Stimulated activated naive CD8-positive, alpha-beta T cell treated with anti-CD3 and anti-CD28 coated beads, Interleukin-15, Interleukin-2, amounts not matched to agents 100 ng/mL and 50 ng/mL, for 24 hours (primary cell): ENCODE results near the gene LRRK2.
"Not testable (repeated sequence)": the region's sequence is repeated elsewhere in the genome, so short reads cannot be mapped to it uniquely, and the experiment has no call there.

ENCODE experiments used
- H3K27ac Mint-ChIP-seq: one replicate; pipeline ENCODE4 v1.8.0; 2021; ENCODE audit warnings: mild to moderate bottlenecking, mixed read lengths
- H3K27me3 Mint-ChIP-seq: one replicate; pipeline ENCODE4 v1.8.0; 2021; ENCODE audit warnings: mixed read lengths
- H3K36me3 Mint-ChIP-seq: one replicate; pipeline ENCODE4 v1.8.0; 2021; ENCODE audit warnings: low read depth, mixed read lengths
- H3K4me1 Mint-ChIP-seq: one replicate; pipeline ENCODE4 v1.8.0; 2021; ENCODE audit warnings: low read depth, mixed read lengths
- H3K4me3 Mint-ChIP-seq: one replicate; pipeline ENCODE4 v1.8.0; 2021; ENCODE audit warnings: mild to moderate bottlenecking, mixed read lengths
- H3K9me3 Mint-ChIP-seq: one replicate; pipeline ENCODE4 v1.8.0; 2021; ENCODE audit warnings: mixed read lengths

LRRK2 gene

DNA sequence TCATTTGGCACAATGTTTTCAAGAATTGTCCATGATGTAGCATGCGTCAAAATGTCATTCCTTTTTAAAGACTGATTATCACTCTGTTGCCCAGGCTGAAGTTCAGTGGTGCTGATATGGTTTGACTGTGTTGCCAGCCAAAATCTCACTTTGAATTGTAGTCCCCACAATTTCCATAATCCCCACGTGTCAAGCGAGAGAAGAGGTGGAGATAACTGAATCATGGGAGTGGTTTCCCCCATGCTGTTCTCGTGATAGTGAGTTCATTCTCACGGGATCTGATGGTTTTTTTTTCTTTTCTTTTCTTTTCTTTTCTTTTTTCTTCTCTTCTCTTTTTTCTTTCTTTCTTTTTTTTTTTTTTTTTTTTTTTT lies 21.8 kb upstream of the LRRK2 start:
- Mint-ChIP-seq H3K9me3 (no peaks in the 10 kb centered on the region), H3K27me3 (peaks cover 7% of the 10 kb centered on the region), H3K4me1 (peaks cover 4% of the 10 kb centered on the region), H3K4me3 (no peak overlapping the region), H3K27ac (no peak overlapping the region), H3K36me3 (no peaks in the 10 kb centered on the region)

DNA sequence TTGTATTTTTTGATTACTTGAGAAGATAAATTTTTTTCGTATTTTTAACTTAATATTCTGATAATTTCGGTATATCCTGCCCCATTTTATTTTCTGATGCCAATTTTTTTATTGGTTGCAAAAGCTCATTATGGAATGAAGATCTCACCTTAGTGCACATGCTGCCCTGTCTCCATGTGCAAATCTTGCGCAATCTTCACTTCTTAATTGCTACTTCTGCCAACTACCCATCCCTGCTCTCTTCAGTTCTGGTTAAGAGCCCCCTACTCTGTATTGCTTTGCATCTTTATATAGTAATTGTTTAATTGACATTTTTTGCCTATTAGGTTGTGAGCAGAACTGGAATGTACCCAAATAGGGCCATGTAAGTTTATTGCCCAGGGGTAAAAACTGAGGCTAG lies 20.5 kb upstream of the LRRK2 start:
- Mint-ChIP-seq H3K9me3 (no peaks in the 10 kb centered on the region), H3K27me3 (peaks cover 7% of the 10 kb centered on the region), H3K36me3 (no peaks in the 10 kb centered on the region), H3K4me1 (peaks cover 8% of the 10 kb centered on the region), H3K27ac (no peak overlapping the region), H3K4me3 (no peak overlapping the region)

DNA sequence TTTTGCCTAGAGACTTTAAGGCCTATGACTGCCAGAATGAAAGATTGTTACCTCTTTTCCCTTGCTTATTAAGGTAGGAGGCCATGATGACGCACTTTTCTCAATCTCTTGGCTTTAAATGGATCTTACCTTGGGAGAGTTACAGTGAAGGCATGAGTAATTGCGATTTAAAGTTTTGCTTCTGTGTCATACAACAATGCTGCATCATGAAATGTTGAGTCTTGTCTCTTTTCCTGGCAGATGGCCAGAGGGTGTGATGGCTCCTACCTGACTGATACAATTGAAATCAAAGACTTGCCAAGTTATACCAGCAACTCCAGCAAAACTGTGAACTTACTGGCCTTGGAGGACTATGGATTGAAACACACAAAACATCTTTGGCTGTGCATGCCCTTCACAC lies 17.2 kb upstream of the LRRK2 start:
- Mint-ChIP-seq H3K36me3 (no peaks in the 10 kb centered on the region), H3K9me3 (no peaks in the 10 kb centered on the region), H3K4me3 (no peak overlapping the region), H3K4me1 (peaks cover 13% of the 10 kb centered on the region), H3K27me3 (peaks cover 3% of the 10 kb centered on the region), H3K27ac (no peak overlapping the region)

DNA sequence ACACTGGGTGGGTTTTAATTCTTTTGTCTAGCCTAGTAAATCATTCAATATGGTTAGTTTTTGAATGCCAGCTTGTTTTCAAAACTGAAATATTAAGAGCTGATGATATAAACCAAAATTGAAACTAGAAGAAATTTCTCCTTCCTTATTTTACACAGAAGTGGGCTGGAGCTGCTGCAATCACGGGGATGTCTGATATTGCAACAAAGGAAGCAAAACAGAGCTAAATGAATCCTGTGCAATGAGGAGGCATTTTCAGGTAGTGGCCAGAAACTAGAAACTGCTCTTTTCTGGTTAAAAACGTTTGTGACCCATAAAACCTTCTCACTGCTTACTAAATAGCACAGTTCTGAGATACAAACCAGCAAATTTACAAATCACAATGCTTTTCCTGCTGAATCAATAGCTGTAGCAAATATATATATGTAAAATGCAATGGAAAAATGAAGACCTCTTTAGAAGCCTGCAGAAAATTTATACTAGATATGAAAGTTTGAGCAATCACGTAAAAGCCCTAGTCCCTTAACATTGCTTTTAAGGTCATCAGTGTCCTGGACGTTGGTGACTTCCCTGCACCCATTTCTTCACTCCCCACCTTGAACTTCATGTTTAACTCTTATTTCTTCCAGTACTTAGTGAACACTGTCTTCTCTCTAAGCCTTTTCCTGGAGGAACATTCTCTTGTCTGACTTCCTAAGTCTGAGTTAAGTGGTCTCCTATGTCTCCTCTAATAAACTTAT lies 15.9 kb upstream of the LRRK2 start:
- no peak overlapping the region for H3K27ac Mint-ChIP-seq
- peaks cover 8% of the 10 kb centered on the region for H3K4me1 Mint-ChIP-seq
- H3K27me3 Mint-ChIP-seq: no peaks in the 10 kb centered on the region
- no peaks in the 10 kb centered on the region for H3K9me3 Mint-ChIP-seq
- H3K36me3 Mint-ChIP-seq: no peaks in the 10 kb centered on the region
- H3K4me3 Mint-ChIP-seq: no peak overlapping the region

DNA sequence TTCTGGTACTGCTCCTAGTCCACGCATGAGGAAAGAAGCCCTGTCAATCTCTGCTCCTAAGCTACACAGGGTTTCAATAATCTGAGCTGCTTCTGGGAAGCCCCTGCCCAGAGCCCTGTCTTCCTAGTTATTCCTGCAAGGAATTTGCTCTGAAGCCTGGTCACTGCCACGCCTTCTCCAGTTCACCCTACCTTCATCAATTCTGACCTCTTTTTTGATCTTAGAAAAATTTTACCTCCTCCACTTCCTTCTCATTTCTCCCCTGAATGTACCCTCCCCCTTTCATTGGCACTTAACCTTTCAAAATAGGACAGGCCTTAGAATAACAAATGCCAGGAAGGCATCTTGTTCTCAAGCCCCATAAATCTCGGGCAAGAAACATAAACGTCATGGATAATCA lies 14.9 kb upstream of the LRRK2 start:
- Mint-ChIP-seq H3K4me1 (peaks cover 8% of the 10 kb centered on the region), H3K9me3 (peaks cover under 1% of the 10 kb centered on the region), H3K27ac (no peak overlapping the region), H3K36me3 (no peaks in the 10 kb centered on the region), H3K27me3 (no peaks in the 10 kb centered on the region), H3K4me3 (no peak overlapping the region)

DNA sequence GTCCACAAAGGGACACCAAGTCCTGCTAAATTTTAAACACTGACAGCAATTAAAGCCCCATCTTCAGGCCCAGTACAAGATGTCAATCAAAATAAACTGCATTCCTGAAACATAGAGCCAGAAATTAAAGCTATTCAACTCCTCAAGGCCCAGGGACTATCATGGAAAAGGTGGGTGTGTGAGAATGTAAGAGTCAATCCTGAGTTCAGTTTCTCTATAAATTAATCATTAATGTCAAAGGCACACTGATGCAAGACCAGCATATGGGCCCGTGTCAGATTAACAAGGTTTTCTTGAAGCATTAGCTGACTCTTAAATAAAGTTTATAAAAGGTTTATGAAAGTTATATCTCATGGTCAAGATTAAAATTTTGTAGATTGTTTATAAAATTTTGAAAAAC lies 13.6 kb upstream of the LRRK2 start:
- H3K9me3 Mint-ChIP-seq, H3K4me3 Mint-ChIP-seq, H3K27ac Mint-ChIP-seq, H3K36me3 Mint-ChIP-seq, H3K27me3 Mint-ChIP-seq, H3K4me1 Mint-ChIP-seq: not testable (repeated sequence)

DNA sequence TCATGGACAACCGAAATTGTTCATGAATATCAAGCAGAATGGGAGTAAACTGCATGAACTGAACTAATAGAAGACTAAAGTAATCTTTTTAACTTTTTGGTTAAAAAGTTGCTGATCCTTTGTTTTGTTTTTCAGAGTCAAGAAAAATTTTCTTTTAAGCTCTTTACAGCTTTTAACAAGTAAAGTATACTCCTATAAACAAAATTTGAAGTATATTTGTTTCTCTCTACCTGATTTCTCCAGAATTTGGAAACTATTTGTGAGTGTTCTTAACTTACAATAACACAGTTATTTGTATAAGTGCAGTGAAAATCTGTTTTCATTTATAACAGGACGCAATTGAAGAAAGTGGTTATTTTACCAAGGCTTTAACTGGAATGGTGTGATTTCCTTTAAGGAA lies 12.2 kb upstream of the LRRK2 start:
- peaks cover 4% of the 10 kb centered on the region for H3K9me3 Mint-ChIP-seq
- peaks cover 8% of the 10 kb centered on the region for H3K4me1 Mint-ChIP-seq
- H3K27ac Mint-ChIP-seq: no peak overlapping the region
- no peak overlapping the region for H3K4me3 Mint-ChIP-seq
- no peaks in the 10 kb centered on the region for H3K27me3 Mint-ChIP-seq
- no peaks in the 10 kb centered on the region for H3K36me3 Mint-ChIP-seq

DNA sequence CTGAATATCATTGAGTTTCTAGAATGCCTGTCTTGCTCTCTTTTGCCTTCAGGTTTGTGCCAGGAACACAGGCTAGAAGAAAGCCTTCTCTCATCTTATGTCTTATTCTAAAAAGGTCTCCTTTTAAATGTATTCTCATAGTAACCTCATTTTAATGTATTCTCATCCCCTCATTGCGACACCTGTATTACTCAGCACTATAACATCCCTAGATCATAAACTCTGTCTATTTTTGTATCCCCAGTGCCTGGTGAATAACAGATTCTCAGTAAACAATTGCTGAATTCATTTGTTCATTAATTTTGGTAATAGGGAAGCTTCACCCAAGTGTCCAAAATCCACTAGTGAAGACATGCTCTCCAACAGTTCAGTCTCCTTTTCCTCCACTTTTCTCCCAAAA lies 8.8 kb upstream of the LRRK2 start:
- Mint-ChIP-seq H3K27me3 (no peaks in the 10 kb centered on the region), H3K4me1 (no peaks in the 10 kb centered on the region), H3K4me3 (no peak overlapping the region), H3K36me3 (no peaks in the 10 kb centered on the region), H3K27ac (no peak overlapping the region), H3K9me3 (peaks cover 4% of the 10 kb centered on the region)

DNA sequence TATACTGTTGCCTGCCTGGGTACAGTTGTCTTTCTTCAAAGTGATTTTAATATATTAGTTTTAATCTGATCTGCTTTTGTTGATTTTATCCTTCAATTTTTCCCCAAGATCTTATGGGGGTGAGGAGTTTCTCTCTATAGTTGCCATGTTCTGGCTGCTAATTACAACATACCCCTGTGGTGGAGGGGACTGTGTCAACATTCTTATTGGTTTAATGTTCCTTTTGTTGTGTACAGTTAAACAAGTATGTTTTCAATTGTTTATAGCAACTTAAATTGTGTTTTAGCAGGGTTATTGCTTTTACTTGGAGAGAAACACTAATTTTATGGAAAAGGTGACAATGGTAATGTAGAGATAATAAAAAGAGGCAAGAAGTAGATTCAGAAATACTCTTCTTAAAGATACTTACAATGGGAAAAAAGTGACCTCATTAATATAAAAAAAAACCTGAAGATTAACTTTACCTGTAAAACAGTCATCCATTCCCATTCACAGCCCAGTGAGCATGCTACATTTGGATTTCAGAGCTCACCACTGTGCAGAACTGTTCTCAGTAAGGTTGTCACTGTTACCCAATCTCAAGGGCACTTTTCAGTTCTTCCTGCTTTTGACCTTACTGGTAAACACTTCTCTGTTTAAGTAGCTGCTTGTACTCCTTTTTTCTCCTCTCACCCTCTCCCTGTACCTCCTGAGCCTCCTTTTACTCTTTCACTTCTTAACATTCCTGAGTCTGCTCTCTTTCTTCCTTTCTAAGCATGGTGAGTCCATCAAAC lies 8.1 kb upstream of the LRRK2 start:
- no peaks in the 10 kb centered on the region for H3K27me3 Mint-ChIP-seq
- H3K4me3 Mint-ChIP-seq: no peak overlapping the region
- no peak overlapping the region for H3K27ac Mint-ChIP-seq
- H3K9me3 Mint-ChIP-seq: peaks cover 4% of the 10 kb centered on the region
- H3K4me1 Mint-ChIP-seq: no peaks in the 10 kb centered on the region
- H3K36me3 Mint-ChIP-seq: no peaks in the 10 kb centered on the region

DNA sequence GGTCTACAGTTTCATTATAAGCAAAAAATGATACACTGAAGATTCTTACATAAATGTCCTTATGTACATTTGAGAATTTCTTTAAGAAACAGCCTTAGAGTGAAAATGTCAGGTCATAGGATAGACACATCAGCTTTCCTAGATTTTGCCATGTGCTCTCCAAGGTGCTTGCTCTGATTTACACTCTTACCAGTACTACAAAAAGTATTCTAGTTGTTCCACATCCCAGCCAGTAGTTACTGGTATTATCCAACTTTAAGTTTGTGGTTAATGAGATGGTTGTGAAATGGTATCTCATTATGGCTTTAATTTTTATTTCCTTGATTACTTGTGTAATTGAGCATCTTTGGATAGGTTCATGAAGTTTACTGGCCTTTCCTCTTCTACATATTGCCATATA lies 5.0 kb upstream of the LRRK2 start:
- peaks cover 14% of the 10 kb centered on the region for H3K27me3 Mint-ChIP-seq
- no peak overlapping the region for H3K4me3 Mint-ChIP-seq
- H3K9me3 Mint-ChIP-seq: peaks cover 4% of the 10 kb centered on the region
- H3K36me3 Mint-ChIP-seq: no peaks in the 10 kb centered on the region
- no peak overlapping the region for H3K27ac Mint-ChIP-seq
- H3K4me1 Mint-ChIP-seq: peaks cover 8% of the 10 kb centered on the region

DNA sequence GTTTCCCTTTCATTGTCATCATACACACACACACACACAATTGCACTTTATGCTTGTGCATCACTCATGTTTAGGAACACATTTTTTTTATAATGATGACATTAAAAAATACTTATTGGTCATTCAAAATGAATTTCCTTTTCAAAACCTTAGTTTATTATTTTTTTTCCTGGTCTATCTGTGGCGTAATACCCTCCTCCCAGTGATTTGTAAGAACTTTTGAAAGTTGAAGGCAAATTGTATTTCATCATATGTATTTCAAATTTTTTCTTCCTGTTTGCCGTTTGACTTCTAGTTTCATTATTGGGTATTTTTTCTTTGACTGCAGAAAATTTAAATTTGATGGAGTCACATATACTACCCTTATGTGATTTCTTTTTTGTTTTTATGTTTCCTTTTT lies 2.5 kb upstream of the LRRK2 start:
- peaks cover 31% of the 10 kb centered on the region for H3K27me3 Mint-ChIP-seq
- H3K4me1 Mint-ChIP-seq: peaks cover 17% of the 10 kb centered on the region
- H3K9me3 Mint-ChIP-seq: peaks cover 4% of the 10 kb centered on the region
- no peak overlapping the region for H3K4me3 Mint-ChIP-seq
- no peak overlapping the region for H3K27ac Mint-ChIP-seq
- H3K36me3 Mint-ChIP-seq: no peaks in the 10 kb centered on the region

DNA sequence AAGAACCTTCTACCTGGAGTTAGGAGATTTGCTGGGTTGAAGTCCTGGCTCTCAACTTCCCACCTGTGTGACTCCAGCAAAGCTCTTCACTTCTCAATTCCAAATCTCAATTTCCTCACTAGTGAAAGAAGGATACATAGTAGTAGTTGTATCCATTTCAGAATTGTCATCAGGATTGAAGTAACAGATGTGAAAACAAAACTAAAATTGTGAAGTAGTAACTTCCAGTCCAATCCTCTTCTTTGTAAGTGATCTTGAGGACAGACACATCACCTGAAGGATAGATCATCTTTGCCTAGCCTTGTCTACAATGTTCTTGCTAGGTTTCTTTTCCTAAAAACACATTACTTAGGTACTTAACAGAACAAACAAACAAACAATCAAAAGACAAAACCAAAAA lies 1.2 kb upstream of the LRRK2 start:
- peaks cover 4% of the 10 kb centered on the region for H3K9me3 Mint-ChIP-seq
- H3K4me3 Mint-ChIP-seq: peak overlapping the region; percentile 63
- H3K27ac Mint-ChIP-seq: no peak overlapping the region
- H3K27me3 Mint-ChIP-seq: peaks cover 39% of the 10 kb centered on the region
- H3K4me1 Mint-ChIP-seq: peaks cover 17% of the 10 kb centered on the region
- H3K36me3 Mint-ChIP-seq: no peaks in the 10 kb centered on the region

DNA sequence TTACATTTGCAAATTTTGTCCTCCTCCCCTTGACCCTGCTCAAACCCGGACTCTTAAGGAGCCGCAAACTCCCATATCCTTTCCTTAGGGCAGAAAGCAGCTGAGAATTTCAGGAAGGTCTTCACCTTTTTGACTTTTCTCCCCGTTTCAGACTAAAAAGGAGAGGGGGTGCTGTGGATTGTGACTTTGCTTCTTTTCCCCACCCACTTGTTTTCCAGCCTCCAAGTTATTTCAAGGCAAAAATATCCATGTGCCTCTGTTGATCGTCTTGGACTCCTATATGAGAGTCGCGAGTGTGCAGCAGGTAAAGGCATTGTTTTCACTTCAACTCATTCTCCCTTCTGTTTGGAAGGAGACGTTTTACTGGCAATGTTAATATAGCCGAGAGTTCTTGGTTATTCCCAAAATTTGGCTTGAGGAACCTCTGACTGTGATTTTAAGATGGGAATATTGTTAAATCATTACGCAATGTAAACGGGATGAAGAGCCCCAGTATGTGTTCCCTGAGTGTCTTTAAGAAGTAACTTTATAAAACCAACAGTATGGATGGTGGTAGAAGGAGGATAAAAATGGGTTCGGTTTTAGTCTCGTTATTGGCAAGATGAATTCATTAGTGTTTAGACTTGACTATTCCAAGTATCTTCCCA lies 663 bp downstream of the LRRK2 start:
- H3K27me3 Mint-ChIP-seq: peaks cover 39% of the 10 kb centered on the region
- peaks cover 4% of the 10 kb centered on the region for H3K9me3 Mint-ChIP-seq
- no peaks in the 10 kb centered on the region for H3K36me3 Mint-ChIP-seq
- H3K27ac Mint-ChIP-seq: peak overlapping the region; percentile 11
- H3K4me3 Mint-ChIP-seq: peak overlapping the region; percentile 62
- peaks cover 22% of the 10 kb centered on the region for H3K4me1 Mint-ChIP-seq

DNA sequence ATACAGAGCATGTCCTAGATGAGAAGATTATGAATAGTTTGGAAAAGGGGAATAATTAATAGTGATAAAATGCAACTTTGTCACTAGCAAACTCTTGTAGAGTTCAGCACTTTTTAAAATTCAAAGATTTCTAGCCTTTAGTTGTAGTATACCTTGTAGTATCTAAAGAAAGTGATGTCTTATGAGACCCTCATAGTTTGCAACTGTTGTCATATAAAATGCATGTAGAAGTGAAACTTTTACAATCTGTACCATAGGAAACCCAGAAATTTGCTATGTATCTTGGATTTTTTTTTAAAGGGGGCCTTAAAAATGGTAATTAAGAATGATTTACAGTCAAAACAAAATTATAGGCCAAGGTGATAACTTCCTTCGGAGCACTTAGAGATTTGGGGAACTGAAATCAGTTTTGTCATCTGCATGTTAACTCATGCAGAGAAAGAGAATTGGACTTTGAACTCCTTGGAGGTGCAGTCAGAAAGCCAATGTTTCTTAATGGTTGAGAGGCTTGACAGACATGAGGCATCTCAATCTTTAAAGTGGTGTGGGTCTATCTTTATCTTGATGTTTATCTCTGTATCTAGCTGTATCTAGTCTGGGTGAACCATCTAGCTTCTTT lies 1.3 kb downstream of the LRRK2 start:
- Mint-ChIP-seq H3K27ac (peak overlapping the region; percentile 16), H3K36me3 (no peaks in the 10 kb centered on the region), H3K4me1 (peaks cover 22% of the 10 kb centered on the region), H3K27me3 (peaks cover 39% of the 10 kb centered on the region), H3K4me3 (peak overlapping the region; percentile 62), H3K9me3 (peaks cover 4% of the 10 kb centered on the region)

DNA sequence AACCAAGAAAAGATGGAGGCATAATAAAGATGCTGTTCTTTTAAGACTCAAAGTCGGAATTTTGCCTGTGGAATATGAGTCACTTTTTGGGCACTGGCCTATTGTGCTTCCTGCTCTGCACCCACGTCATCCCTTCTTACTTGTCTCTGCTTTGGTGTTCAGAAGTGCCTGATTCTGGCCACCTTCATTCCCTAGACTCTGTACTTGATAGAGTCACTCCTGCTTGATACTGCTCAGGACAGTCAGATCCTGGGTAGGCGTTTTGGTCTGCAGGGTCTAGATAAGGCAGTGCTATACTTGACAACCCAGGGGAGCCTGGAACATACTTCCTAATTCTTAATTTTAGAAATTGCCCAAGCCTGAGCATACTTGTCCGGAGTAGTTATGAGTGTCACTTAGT lies 1.9 kb downstream of the LRRK2 start:
- Mint-ChIP-seq H3K4me1 (peaks cover 22% of the 10 kb centered on the region), H3K27ac (peak overlapping the region; percentile 16), H3K36me3 (no peaks in the 10 kb centered on the region)

More for the DNA sequence above, 1.9 kb downstream of the LRRK2 start:
- Mint-ChIP-seq H3K27me3 (peaks cover 39% of the 10 kb centered on the region), H3K9me3 (peaks cover 4% of the 10 kb centered on the region), H3K4me3 (peak overlapping the region; percentile 32)
